HepG2 (cell line): Measurements from ENCODE around the gene PMPCB. TPM values are rescaled to one million over a fixed set of nuclear protein-coding genes. Genes with fewer than 3 reads are reported as not detected.

ENCODE experiments used
- GABPB1 ChIP-seq: IDR thresholded peaks from 2 replicates; pipeline ENCODE4 v1.6.1; 2016; ENCODE audit warnings: mild to moderate bottlenecking, missing genetic modification reagents, moderate library complexity, missing compliant biosample characterization
- MAX ChIP-seq: IDR thresholded peaks from 2 replicates; pipeline ENCODE4 v1.6.1; 2012; ENCODE audit warnings: inconsistent platforms
- MXD1 ChIP-seq: sonication (generic); formaldehyde crosslinking; IDR thresholded peaks from 2 replicates; pipeline ENCODE4 v1.4.0; 2020; ENCODE audit warnings: mild to moderate bottlenecking, missing genetic modification reagents
- PITX1 ChIP-seq: sonication (generic); formaldehyde crosslinking; IDR thresholded peaks from 2 replicates; pipeline ENCODE4 v1.5.1; 2020; ENCODE audit warnings: mild to moderate bottlenecking, missing genetic modification reagents
- SALL1 ChIP-seq: sonication (generic); formaldehyde crosslinking; IDR thresholded peaks from 2 replicates; pipeline ENCODE4 v1.8.0; 2022; ENCODE audit warnings: mild to moderate bottlenecking, missing genetic modification reagents
- TFDP1 ChIP-seq: IDR thresholded peaks from 2 replicates; pipeline ENCODE4 v1.6.1; 2016; ENCODE audit warnings: missing compliant biosample characterization, missing genetic modification reagents, borderline replicate concordance
- TFDP2 ChIP-seq: sonication (generic); formaldehyde crosslinking; IDR thresholded peaks from 2 replicates; pipeline ENCODE4 v1.4.0; 2020; ENCODE audit warnings: missing genetic modification reagents
- ZFY ChIP-seq: sonication (generic); formaldehyde crosslinking; IDR thresholded peaks from 2 replicates; pipeline ENCODE4 v1.4.0; 2020; ENCODE audit warnings: missing genetic modification reagents
- ZHX1 ChIP-seq: sonication (generic); formaldehyde crosslinking; IDR thresholded peaks from 2 replicates; pipeline ENCODE4 v1.8.1; 2022; ENCODE audit warnings: low read depth, mild to moderate bottlenecking, missing genetic modification reagents
- ZNF607 ChIP-seq: sonication (generic); formaldehyde crosslinking; IDR thresholded peaks from 2 replicates; pipeline ENCODE4 v1.5.1; 2020; ENCODE audit warnings: missing genetic modification reagents, mild to moderate bottlenecking, borderline replicate concordance
- ZNF687 ChIP-seq: sonication (generic); formaldehyde crosslinking; IDR thresholded peaks from 2 replicates; pipeline ENCODE4 v1.5.1; 2020; ENCODE audit warnings: mild to moderate bottlenecking, missing genetic modification reagents, moderate library complexity
- ZNF800 ChIP-seq: sonication (generic); formaldehyde crosslinking; IDR thresholded peaks from 2 replicates; pipeline ENCODE4 v1.4.0; 2020; ENCODE audit warnings: missing genetic modification reagents
- ZNF879 ChIP-seq: sonication (generic); formaldehyde crosslinking; IDR thresholded peaks from 2 replicates; pipeline ENCODE4 v1.8.1; 2023; ENCODE audit warnings: missing genetic modification reagents
- polyA plus RNA-seq, 8 experiments: library from polyadenylated mRNA; depleted of rRNA in 3 of 8; stranded (reverse) in 7 of 8; unstranded in 1 of 8; fragments of >200 nt; fragmentation: Illumina TruSeq in 4 of 8; extraction: Trizol in 4 of 8; gene quantifications; 2 replicates each; pipeline versions ENCODE4 v1.2.1 to v1.2.3, GENCODE V29; 2011 to 2016; ENCODE audit warnings: low read depth in 4 of 8, missing spikeins in 1 of 8, mixed read lengths in 1 of 8; ENCODE audit not compliant: insufficient read depth in 1 of 8
- total RNA-seq, 5 experiments: library from RNA; depleted of rRNA; stranded (reverse); fragments of >200 nt; fragmentation: Illumina TruSeq; extraction: Trizol; gene quantifications; 2 replicates each; pipeline ENCODE4 v1.2.3, GENCODE V29; 2016; ENCODE audit warnings: low read depth in 1 of 5

Gene PMPCB
- total and polyA plus RNA-seq, 2 of the 13 experiments (the other 11 are each of a cell fraction or from before 2014, with no cell fraction given) = 80.8 to 124 TPM

GRCh38 chr7:103279963-103280802 lies 17.1 kb upstream of the PMPCB start (continued):
- TF ChIP-seq ZHX1 (CRISPR knock-in tag) = peak; percentile 29; the same call in 1 of the 2 replicates
- TF ChIP-seq PITX1 (CRISPR knock-in tag) = 0 out of 2 replicates have a peak, but pooled peaks have one; percentile 30
- TF ChIP-seq TFDP2 = peak; percentile 58; the same call in 1 of the 2 replicates
- peak; percentile 89 for TF ChIP-seq ZNF687 (CRISPR knock-in tag)
- peak; percentile 95 for TF ChIP-seq ZNF800 (CRISPR knock-in tag)
- TF ChIP-seq GABPB1 = peak; percentile 71; the same call in 1 of the 2 replicates
- TF ChIP-seq MAX = peak; percentile 80
- peak; percentile 39; the same call in 1 of the 2 replicates for TF ChIP-seq ZFY (CRISPR knock-in tag)
- TF ChIP-seq ZNF879 (CRISPR knock-in tag) = 0 out of 2 replicates have a peak, but pooled peaks have one; percentile 34
- 0 out of 2 replicates have a peak, but pooled peaks have one; percentile 49 for TF ChIP-seq SALL1 (CRISPR knock-in tag)
- peak; percentile 44; the same call in 1 of the 2 replicates for TF ChIP-seq ZNF607 (CRISPR knock-in tag)
- TF ChIP-seq MXD1 (CRISPR knock-in tag) = peak; percentile 62; the same call in 1 of the 2 replicates
- TF ChIP-seq TFDP1 (CRISPR knock-in tag) = peak; percentile 75; the same call in 1 of the 2 replicates
